Natural killer cell (primary cell): ENCODE measurements around the gene DNAAF8. TPM values are rescaled to one million over a fixed set of nuclear protein-coding genes. Genes with fewer than 3 reads are reported as not detected.

Experiments used
- ATAC-seq, 3 donors: fragments of 150-1000 bp in 2 of 3; fragments of 200-7000 bp in 1 of 3; cut with Tn5 transposase; 1 replicate in 1 of 3; 2 replicates in 2 of 3; pipeline ENCODE4 v1.10.0; 2021; ENCODE audit warnings: mild to moderate bottlenecking in 2 of 3, moderate library complexity in 2 of 3
- DNase-seq, 2 donors: peaks; one replicate each; pipeline versions ENCODE4 v3.0.0 to v3.0.0-alpha.2; 2013 to 2021; ENCODE audit warnings: mixed read lengths in 1 of 2
- H3K27ac ChIP-seq: one replicate; pipeline ENCODE4 v1.5.1; 2013; ENCODE audit warnings: mild to moderate bottlenecking, low read length
- H3K27me3 ChIP-seq: one replicate; pipeline ENCODE4 v1.6.1; 2013; ENCODE audit warnings: low read length; ENCODE audit not compliant: control insufficient read depth, insufficient read depth
- H3K36me3 ChIP-seq: one replicate; pipeline ENCODE4 v1.6.1; 2013; ENCODE audit warnings: low read length; ENCODE audit not compliant: control insufficient read depth, insufficient read depth
- H3K4me1 ChIP-seq: one replicate; pipeline ENCODE4 v1.6.1; 2013; ENCODE audit warnings: low read length; ENCODE audit not compliant: control insufficient read depth, insufficient read depth
- H3K4me3 ChIP-seq: one replicate; pipeline ENCODE4 v1.5.1; 2013; ENCODE audit warnings: low read length
- H3K9me3 ChIP-seq: one replicate; pipeline ENCODE4 v1.6.1; 2013; ENCODE audit warnings: low read length; ENCODE audit not compliant: control insufficient read depth, insufficient read depth
- H3K27ac Mint-ChIP-seq, 2 donors: one replicate each; pipeline ENCODE4 v1.8.0; 2022; ENCODE audit warnings: mild to moderate bottlenecking in 2 of 2, mixed read lengths in 2 of 2, moderate library complexity in 1 of 2
- H3K27me3 Mint-ChIP-seq, 2 donors: one replicate each; pipeline ENCODE4 v1.8.0; 2022; ENCODE audit warnings: low read depth in 2 of 2, mixed read lengths in 2 of 2
- H3K36me3 Mint-ChIP-seq: one replicate; pipeline ENCODE4 v1.8.0; 2022; ENCODE audit warnings: mixed read lengths
- H3K4me1 Mint-ChIP-seq, 2 donors: one replicate each; pipeline ENCODE4 v1.8.0; 2022; ENCODE audit warnings: mixed read lengths in 2 of 2
- H3K4me3 Mint-ChIP-seq: one replicate; pipeline ENCODE4 v1.8.0; 2022; ENCODE audit warnings: mild to moderate bottlenecking, moderate library complexity, mixed read lengths
- H3K9me3 Mint-ChIP-seq, 2 donors: one replicate each; pipeline ENCODE4 v1.8.0; 2022; ENCODE audit warnings: mixed read lengths in 2 of 2
- WGBS: methylation state at CpG from one replicate; pipeline ENCODE4 v1.1.7; 2013; ENCODE audit warnings: missing lambda C conversion rate; ENCODE audit not compliant: insufficient coverage; 5-methylcytosine and 5-hydroxymethylcytosine counted together
- intact Hi-C: fragments of 100-400 bp; cut with micrococcal nuclease; formaldehyde crosslinking; loops from one replicate; pipeline ENCODE4 v1.14.2; 2022
- total RNA-seq, 4 donors: library from RNA; stranded (reverse); fragments of 120-200 nt in 1 of 4; gene quantifications; one replicate each; pipeline versions ENCODE4 v1.2.3 to v1.2.4, GENCODE V29; 2013 to 2022
- TF ChIP-seq, protein P1 (sequence below): fragments of 200-600 bp; IDR thresholded peaks from one replicate; pipeline ENCODE4 v1.8.0; 2022; ENCODE audit warnings: antibody characterized with exemption

The DNAAF8 gene
- total RNA-seq, 3 donors from 2014 or later (not counting 1 experiment from before 2014, with no cell fraction given) = 0.54 TPM; not detected in 2

DNA sequence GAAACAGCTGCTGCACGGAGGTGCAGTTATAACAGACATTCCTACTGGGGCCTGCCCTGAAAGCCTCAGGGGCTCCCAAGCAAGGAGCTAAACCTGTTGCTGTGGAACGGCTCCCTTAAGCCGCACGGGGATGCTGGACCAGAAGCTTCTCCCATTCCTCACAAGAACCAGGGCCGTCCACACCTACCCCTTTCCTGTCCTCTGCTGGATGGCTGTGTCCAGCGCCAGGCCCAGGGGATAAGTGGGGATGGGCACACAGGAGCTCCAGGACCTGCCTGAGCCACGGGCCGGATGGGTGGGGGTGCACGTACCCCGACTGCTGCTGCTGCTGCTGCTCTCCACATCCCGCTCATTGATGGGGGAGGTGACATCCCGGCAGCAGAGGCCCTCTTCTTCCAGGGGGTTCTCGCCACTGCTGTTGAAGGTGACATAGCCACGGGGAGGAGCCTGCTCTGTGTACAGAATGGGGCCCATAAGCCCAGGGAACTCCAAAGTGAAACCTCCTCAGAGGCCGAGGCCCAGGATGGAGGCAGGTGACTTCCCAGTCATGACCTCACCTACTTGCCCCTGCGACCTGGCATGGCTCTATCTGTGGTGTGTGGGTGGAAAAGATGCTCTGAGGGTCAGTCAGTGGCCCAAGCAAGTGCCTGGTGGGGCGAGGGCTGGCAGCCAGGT, 32.4 kb upstream of the DNAAF8 start:
- no peaks in the 10 kb centered on the region for H3K27me3 ChIP-seq
- no peak overlapping the region for H3K27ac Mint-ChIP-seq
- peaks cover 14% of the 10 kb centered on the region for H3K4me1 ChIP-seq
- intact Hi-C loops = no loop called here
- H3K36me3 ChIP-seq = peaks cover 41% of the 10 kb centered on the region
- DNase-seq (no peak), ATAC-seq (no peak)
- peaks cover 0 to 4% of the 10 kb centered on the region in 2 donors for H3K4me1 Mint-ChIP-seq
- peaks cover 4% of the 10 kb centered on the region for H3K36me3 Mint-ChIP-seq
- H3K27ac ChIP-seq = no peak overlapping the region
- H3K9me3 Mint-ChIP-seq = no peaks in the 10 kb centered on the region
- H3K4me3 Mint-ChIP-seq = no peak overlapping the region
- TF ChIP-seq, protein P1, sequence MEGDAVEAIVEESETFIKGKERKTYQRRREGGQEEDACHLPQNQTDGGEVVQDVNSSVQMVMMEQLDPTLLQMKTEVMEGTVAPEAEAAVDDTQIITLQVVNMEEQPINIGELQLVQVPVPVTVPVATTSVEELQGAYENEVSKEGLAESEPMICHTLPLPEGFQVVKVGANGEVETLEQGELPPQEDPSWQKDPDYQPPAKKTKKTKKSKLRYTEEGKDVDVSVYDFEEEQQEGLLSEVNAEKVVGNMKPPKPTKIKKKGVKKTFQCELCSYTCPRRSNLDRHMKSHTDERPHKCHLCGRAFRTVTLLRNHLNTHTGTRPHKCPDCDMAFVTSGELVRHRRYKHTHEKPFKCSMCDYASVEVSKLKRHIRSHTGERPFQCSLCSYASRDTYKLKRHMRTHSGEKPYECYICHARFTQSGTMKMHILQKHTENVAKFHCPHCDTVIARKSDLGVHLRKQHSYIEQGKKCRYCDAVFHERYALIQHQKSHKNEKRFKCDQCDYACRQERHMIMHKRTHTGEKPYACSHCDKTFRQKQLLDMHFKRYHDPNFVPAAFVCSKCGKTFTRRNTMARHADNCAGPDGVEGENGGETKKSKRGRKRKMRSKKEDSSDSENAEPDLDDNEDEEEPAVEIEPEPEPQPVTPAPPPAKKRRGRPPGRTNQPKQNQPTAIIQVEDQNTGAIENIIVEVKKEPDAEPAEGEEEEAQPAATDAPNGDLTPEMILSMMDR = no peak
- no peaks in the 10 kb centered on the region for H3K9me3 ChIP-seq
- H3K27me3 Mint-ChIP-seq = no peaks in the 10 kb centered on the region
- 95% methylated on average over 17 of the region's 17 CpGs for WGBS
- no peak overlapping the region for H3K4me3 ChIP-seq

DNA sequence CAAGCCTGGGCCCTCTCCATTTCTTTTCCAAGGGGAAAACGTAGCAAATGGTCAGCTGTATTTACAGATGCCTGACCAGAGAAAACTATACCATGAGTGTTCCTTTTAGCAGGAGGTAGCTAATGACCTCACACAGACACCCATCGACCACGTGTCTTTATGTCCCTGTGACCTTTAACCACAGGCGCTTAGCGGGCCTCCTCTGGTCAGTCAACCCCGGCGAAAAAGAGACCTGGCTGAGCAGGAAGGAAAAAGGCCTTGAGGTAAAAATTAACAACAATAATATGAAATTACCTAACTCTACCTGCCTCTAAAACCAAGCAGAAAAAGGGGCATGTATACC, 31.9 kb upstream of the DNAAF8 start:
- TF ChIP-seq, protein P1 = no peak
- Histone ChIP-seq H3K27me3 (no peaks in the 10 kb centered on the region), H3K4me3 (no peak overlapping the region), H3K9me3 (no peaks in the 10 kb centered on the region), H3K36me3 (peaks cover 38% of the 10 kb centered on the region), H3K4me1 (peaks cover 14% of the 10 kb centered on the region), H3K27ac (no peak overlapping the region)
- H3K36me3 Mint-ChIP-seq = peaks cover 7% of the 10 kb centered on the region
- peaks cover 0 to 4% of the 10 kb centered on the region in 2 donors for H3K4me1 Mint-ChIP-seq
- H3K27ac Mint-ChIP-seq = no peak overlapping the region
- H3K9me3 Mint-ChIP-seq = no peaks in the 10 kb centered on the region
- intact Hi-C loops = no loop called here
- 66% methylated on average over 7 of the region's 7 CpGs for WGBS
- no peaks in the 10 kb centered on the region for H3K27me3 Mint-ChIP-seq
- DNase-seq (no peak), ATAC-seq (no peak)
- no peak overlapping the region for H3K4me3 Mint-ChIP-seq

DNA sequence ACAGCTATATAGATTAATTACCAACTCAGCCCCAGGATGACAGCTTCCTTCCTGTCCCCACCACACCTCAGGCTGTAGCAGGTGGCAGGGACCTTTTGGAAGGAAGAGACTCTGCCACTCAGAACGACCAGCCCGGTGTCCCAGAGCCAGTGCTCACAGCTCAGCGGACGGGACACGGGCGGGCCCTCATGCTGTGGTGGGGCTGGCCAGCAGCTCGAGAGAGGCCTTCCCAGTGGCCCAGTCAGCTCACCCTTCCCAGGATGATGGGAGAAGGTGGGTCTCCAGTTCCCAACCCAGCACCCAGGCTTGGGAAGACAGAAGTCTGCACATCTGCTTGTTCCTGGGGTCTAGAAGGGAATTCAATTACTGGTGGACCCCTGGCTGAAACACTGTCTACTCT, 30.4 kb upstream of the DNAAF8 start:
- Histone ChIP-seq H3K4me3 (no peak overlapping the region), H3K9me3 (no peaks in the 10 kb centered on the region), H3K27me3 (no peaks in the 10 kb centered on the region), H3K27ac (no peak overlapping the region), H3K4me1 (peaks cover 14% of the 10 kb centered on the region), H3K36me3 (peaks cover 30% of the 10 kb centered on the region)
- TF ChIP-seq, protein P1 = no peak
- Mint-ChIP-seq H3K36me3 (peaks cover 7% of the 10 kb centered on the region), H3K27me3 (no peaks in the 10 kb centered on the region), H3K4me1 (peaks cover 0 to 4% of the 10 kb centered on the region in 2 donors), H3K9me3 (no peaks in the 10 kb centered on the region), H3K4me3 (no peak overlapping the region), H3K27ac (no peak overlapping the region)
- WGBS = 56% methylated on average over 7 of the region's 7 CpGs
- intact Hi-C loops = no loop called here
- ATAC-seq (no peak), DNase-seq (no peak)

DNA sequence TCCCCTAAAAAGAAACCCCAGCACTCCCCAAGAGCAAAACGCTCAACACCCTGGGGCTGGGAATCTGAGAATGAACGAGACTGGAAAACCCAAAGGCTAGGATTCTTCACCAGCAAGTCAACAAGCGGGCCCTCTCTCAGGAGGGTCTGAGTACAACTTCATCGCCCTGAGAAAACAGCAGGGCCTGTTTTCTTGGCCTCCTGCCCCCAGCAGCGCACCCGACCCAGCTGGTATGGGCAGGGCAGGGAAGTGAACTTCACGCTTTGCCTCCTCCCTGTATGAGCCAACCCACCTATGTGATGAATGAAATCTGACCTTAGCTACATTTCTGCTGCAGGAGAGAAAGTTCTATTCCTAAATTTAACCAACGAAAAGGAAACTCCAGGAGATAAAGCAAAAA, 29.8 kb upstream of the DNAAF8 start:
- ATAC-seq (no peak), DNase-seq (no peak)
- H3K36me3 Mint-ChIP-seq = peaks cover 7% of the 10 kb centered on the region
- Histone ChIP-seq H3K27ac (no peak overlapping the region), H3K36me3 (peaks cover 24% of the 10 kb centered on the region), H3K27me3 (no peaks in the 10 kb centered on the region), H3K4me3 (no peak overlapping the region), H3K4me1 (peaks cover 14% of the 10 kb centered on the region), H3K9me3 (no peaks in the 10 kb centered on the region)
- H3K4me3 Mint-ChIP-seq = no peak overlapping the region
- intact Hi-C loops = no loop called here
- no peaks in the 10 kb centered on the region for H3K9me3 Mint-ChIP-seq
- H3K27me3 Mint-ChIP-seq = no peaks in the 10 kb centered on the region
- 91% methylated on average over 8 of the region's 8 CpGs for WGBS
- TF ChIP-seq, protein P1 = no peak
- peaks cover 0 to 4% of the 10 kb centered on the region in 2 donors for H3K4me1 Mint-ChIP-seq
- no peak overlapping the region for H3K27ac Mint-ChIP-seq
